Hematopoietic multipotent progenitor cell treated with erythropoietin and hydrocortisone succinate and interleukin-3 and kit ligand, for 6 days (in vitro differentiated cells): Measurements from ENCODE around the gene CCDC7.
A peak's percentile ranks its signal among the peaks of the same experiment; 100 is the strongest.
"Not testable (repeated sequence)": the region's sequence is repeated elsewhere in the genome, so short reads cannot be mapped to it uniquely, and the experiment has no call there.

Experiments used
- DNase-seq: peaks from one replicate; pipeline ENCODE4 v3.0.0-alpha.2; 2015

Gene CCDC7

GRCh38 chr10:32744321-32744720, 298.4 kb downstream of the CCDC7 start:
- no peak for DNase-seq

GRCh38 chr10:32746869-32747268, 300.9 kb downstream of the CCDC7 start:
- DNase-seq = no peak

- DNase-seq = no peak
These were observed 305.6 kb downstream of the CCDC7 start for GRCh38 chr10:32751582-32751981.

GRCh38 chr10:32754900-32755299, 309.0 kb downstream of the CCDC7 start:
- DNase-seq = not testable (repeated sequence)

- DNase-seq = no peak
These were observed 325.3 kb downstream of the CCDC7 start for GRCh38 chr10:32771217-32771616.

GRCh38 chr10:32773105-32773504, 327.2 kb downstream of the CCDC7 start:
- DNase-seq = no peak

- no peak for DNase-seq
These were observed 341.0 kb downstream of the CCDC7 start for GRCh38 chr10:32786968-32787367.

- no peak for DNase-seq
These were observed 341.8 kb downstream of the CCDC7 start for GRCh38 chr10:32787690-32788284.

GRCh38 chr10:32788359-32788758, 342.4 kb downstream of the CCDC7 start:
- no peak for DNase-seq

GRCh38 chr10:32790483-32790882, 344.5 kb downstream of the CCDC7 start:
- DNase-seq = no peak

- DNase-seq = no peak
These were observed 347.1 kb downstream of the CCDC7 start for GRCh38 chr10:32793033-32793432.

- DNase-seq = peak; percentile 56
These were observed 349.8 kb downstream of the CCDC7 start for GRCh38 chr10:32795598-32796183.

GRCh38 chr10:32797393-32797792, 351.5 kb downstream of the CCDC7 start:
- DNase-seq = peak; percentile 17

GRCh38 chr10:32846974-32847373, 401.0 kb downstream of the CCDC7 start:
- no peak for DNase-seq

- no peak for DNase-seq
These were observed 405.4 kb downstream of the CCDC7 start for GRCh38 chr10:32851301-32851700.

- DNase-seq = no peak
These were observed 408.5 kb downstream of the CCDC7 start for GRCh38 chr10:32854435-32854834.

- no peak for DNase-seq
These were observed 419.2 kb downstream of the CCDC7 start for GRCh38 chr10:32865170-32865569.

GRCh38 chr10:32877915-32878314, 432.0 kb downstream of the CCDC7 start:
- no peak for DNase-seq

GRCh38 chr10:32878646-32879045, 432.7 kb downstream of the CCDC7 start:
- DNase-seq = no peak

- no peak for DNase-seq
These were observed 436.1 kb downstream of the CCDC7 start for GRCh38 chr10:32882076-32882475.

- DNase-seq = no peak
These were observed 441.5 kb downstream of the CCDC7 start for GRCh38 chr10:32887481-32887880.

- DNase-seq = no peak
These were observed 442.4 kb downstream of the CCDC7 start for GRCh38 chr10:32888161-32888927.

GRCh38 chr10:32889631-32890212, 443.8 kb downstream of the CCDC7 start:
- no peak for DNase-seq

GRCh38 chr10:32890444-32890843, 444.5 kb downstream of the CCDC7 start:
- no peak for DNase-seq
